Left renal pelvis (tissue), 4 donors: Measurements from ENCODE around the gene ZNF764. TPM values are rescaled to one million over a fixed set of nuclear protein-coding genes. Genes with fewer than 3 reads are reported as not detected.
"Not testable (repeated sequence)": the region's sequence is repeated elsewhere in the genome, so short reads cannot be mapped to it uniquely, and the experiment has no call there.

Experiments
- DNase-seq, 4 donors: peaks; one replicate each; pipeline ENCODE4 v3.0.0-alpha.2; 2013; ENCODE audit warnings: low read depth in 4 of 4, low spot score in 3 of 4
- polyA plus RNA-seq, 4 donors: library from polyadenylated mRNA; unstranded; fragments of 120-200 nt; gene quantifications; one replicate each; pipeline ENCODE4 v1.2.1, GENCODE V29; 2013; ENCODE audit not compliant: insufficient read length in 4 of 4

Gene ZNF764
- polyA plus RNA-seq, 4 donors: 10.2 to 15.4 (median 11.6) TPM

- no peak for DNase-seq
These were observed 29.2 kb downstream of the ZNF764 start for GRCh38 chr16:30528799-30529457.

- DNase-seq: no peak
These were observed 30.5 kb downstream of the ZNF764 start for GRCh38 chr16:30527635-30528178.

GRCh38 chr16:30526823-30527634 is 31.1 kb downstream of the ZNF764 start:
- peak; percentile 94 to 98 (median 97) for DNase-seq

GRCh38 chr16:30526137-30526822 is 31.9 kb downstream of the ZNF764 start, which contains the start of gene ZNF768:
Gene ZNF768, minus strand, starts transcription at chr16:30526566. Its CDS starts 153 bp downstream, at chr16:30526413.
- DNase-seq: no peak

GRCh38 chr16:30525844-30526136 is 32.4 kb downstream of the ZNF764 start:
- DNase-seq: no peak

- DNase-seq: no peak
These were observed 33.3 kb downstream of the ZNF764 start for GRCh38 chr16:30524575-30525568.

GRCh38 chr16:30523768-30524574 is 34.2 kb downstream of the ZNF764 start:
- no peak for DNase-seq

GRCh38 chr16:30522702-30523463 is 35.3 kb downstream of the ZNF764 start:
- DNase-seq: not testable (repeated sequence)

- no peak for DNase-seq
These were observed 36.1 kb downstream of the ZNF764 start for GRCh38 chr16:30521873-30522641.

GRCh38 chr16:30521476-30521872 is 36.7 kb downstream of the ZNF764 start:
- DNase-seq: no peak

GRCh38 chr16:30519120-30520049 is 38.8 kb downstream of the ZNF764 start:
- no peak for DNase-seq

GRCh38 chr16:30518552-30518951 is 39.6 kb downstream of the ZNF764 start:
- no peak for DNase-seq

- DNase-seq: no peak
These were observed 42.9 kb downstream of the ZNF764 start for GRCh38 chr16:30515275-30515674.

- no peak for DNase-seq
These were observed 46.7 kb downstream of the ZNF764 start for GRCh38 chr16:30511509-30511908.

GRCh38 chr16:30510376-30510938 is 47.7 kb downstream of the ZNF764 start:
- no peak for DNase-seq

- DNase-seq: no peak
These were observed 49.0 kb downstream of the ZNF764 start for GRCh38 chr16:30509081-30509765.
